Small intestine (tissue), 7 donors: Measurements from ENCODE around the gene PPAT. TPM values are rescaled to one million over a fixed set of nuclear protein-coding genes. Genes with fewer than 3 reads are reported as not detected.
A peak's percentile ranks its signal among the peaks of the same experiment; 100 is the strongest.

ENCODE experiments used
- DNase-seq, 2 donors: peaks; one replicate each; pipeline versions ENCODE4 v3.0.0 to v3.0.0-alpha.2; 2013
- FAIRE-seq: peaks from 2 replicates; lab custom pipeline; 2012; peaks lifted over from hg19 to GRCh38; lab: Jason Lieb, UNC
- H3K27ac ChIP-seq, 3 donors: one replicate each; pipeline ENCODE4 v1.5.1; 2013; ENCODE audit warnings: low read length in 2 of 3, mild to moderate bottlenecking in 2 of 3, control low read depth in 1 of 3, inconsistent platforms in 1 of 3, low read depth in 1 of 3, moderate library complexity in 1 of 3
- H3K27me3 ChIP-seq, 3 donors: one replicate each; pipeline ENCODE4 v1.6.1; 2013; ENCODE audit warnings: low read length in 3 of 3, inconsistent platforms in 1 of 3; ENCODE audit not compliant: control insufficient read depth in 3 of 3, insufficient read depth in 3 of 3
- H3K36me3 ChIP-seq, 3 donors: one replicate each; pipeline ENCODE4 v1.6.1; 2013; ENCODE audit warnings: low read length in 3 of 3, inconsistent platforms in 1 of 3, low read depth in 1 of 3, mild to moderate bottlenecking in 1 of 3, moderate library complexity in 1 of 3; ENCODE audit not compliant: control insufficient read depth in 3 of 3, insufficient read depth in 2 of 3
- H3K4me1 ChIP-seq, 3 donors: one replicate each; pipeline ENCODE4 v1.6.1; 2013; ENCODE audit warnings: low read length in 2 of 3, inconsistent platforms in 1 of 3, low read depth in 1 of 3, mild to moderate bottlenecking in 1 of 3, moderate library complexity in 1 of 3; ENCODE audit not compliant: control insufficient read depth in 3 of 3, insufficient read depth in 2 of 3
- H3K4me3 ChIP-seq, 3 donors: one replicate each; pipeline ENCODE4 v1.5.1; 2013; ENCODE audit warnings: low read length in 3 of 3, control low read depth in 1 of 3, inconsistent platforms in 1 of 3, low read depth in 1 of 3, mild to moderate bottlenecking in 1 of 3, moderate library complexity in 1 of 3
- H3K9me3 ChIP-seq, 2 donors: one replicate each; pipeline ENCODE4 v1.6.1; 2013; ENCODE audit warnings: low read depth in 1 of 2, low read length in 1 of 2; ENCODE audit not compliant: control insufficient read depth in 2 of 2, insufficient read depth in 1 of 2
- WGBS, 3 donors: extraction: QIAGEN DNeasy Blood & Tissue Kit; methylation state at CpG; one replicate each; pipeline ENCODE4 v1.1.7; 2013; 5-methylcytosine and 5-hydroxymethylcytosine counted together
- polyA plus RNA-seq, 4 donors: library from polyadenylated mRNA; stranded (reverse) in 3 of 4; unstranded in 1 of 4; fragments of 200-250 nt in 3 of 4; fragments of 120-200 nt in 1 of 4; gene quantifications; one replicate each; pipeline versions ENCODE4 v1.2.1 to v1.2.3, GENCODE V29; 2013
- donor health status: healthy with polysubstance abuse.
- donor health status: control.
- donor health status: control.
- donor health status: Bipolar disorder and iron deficiency.
- donor health status: healthy.

PPAT gene
- polyA plus RNA-seq, 4 donors: 0.67 to 13.5 (median 3.8) TPM

GRCh38 chr4:56410247-56411062 lies 25.0 kb downstream of the PPAT start:
- DNase-seq: peak; percentile 84 to 88
- no peaks in the 10 kb centered on the region for H3K9me3 ChIP-seq
- H3K27me3 ChIP-seq: no peaks in the 10 kb centered on the region
- peak overlapping the region in 1 of 3 donors; percentile 8 for H3K4me3 ChIP-seq
- H3K27ac ChIP-seq: peak overlapping the region in 2 of 3 donors; percentile 34 to 66
- H3K4me1 ChIP-seq: no peaks in the 10 kb centered on the region
- 31 to 37% (median 36%) methylated on average over 4 of the region's 4 CpGs for WGBS, 3 donors
- peaks cover 0 to 4% (median 0%) of the 10 kb centered on the region in 3 donors for H3K36me3 ChIP-seq
- no peak for FAIRE-seq

- Histone ChIP-seq H3K27me3 (no peaks in the 10 kb centered on the region), H3K36me3 (peaks cover 0 to 6% (median 0%) of the 10 kb centered on the region in 3 donors), H3K4me1 (no peaks in the 10 kb centered on the region), H3K4me3 (no peak overlapping the region), H3K9me3 (no peaks in the 10 kb centered on the region), H3K27ac (peak overlapping the region in 1 of 3 donors; percentile 66)
- WGBS, 3 donors: 33 to 47% (median 37%) methylated on average over 1 of the region's 1 CpG
- FAIRE-seq (no peak), DNase-seq (no peak)
Measured at GRCh38 chr4:56409511-56410090, 25.8 kb downstream of the PPAT start.

- WGBS, 3 donors: 90 to 98% (median 94%) methylated on average over 2 of the region's 2 CpGs
- Histone ChIP-seq H3K4me3 (no peak overlapping the region), H3K36me3 (peaks cover 0 to 6% (median 0%) of the 10 kb centered on the region in 3 donors), H3K9me3 (no peaks in the 10 kb centered on the region), H3K4me1 (no peaks in the 10 kb centered on the region), H3K27me3 (no peaks in the 10 kb centered on the region), H3K27ac (no peak overlapping the region)
- FAIRE-seq: no peak
- no peak for DNase-seq
Measured at GRCh38 chr4:56408978-56409377, 26.4 kb downstream of the PPAT start.

GRCh38 chr4:56406151-56406550 lies 29.3 kb downstream of the PPAT start:
- DNase-seq (no peak), FAIRE-seq (no peak)
- Histone ChIP-seq H3K27me3 (no peaks in the 10 kb centered on the region), H3K4me1 (no peaks in the 10 kb centered on the region), H3K36me3 (peaks cover 0 to 6% (median 0%) of the 10 kb centered on the region in 3 donors), H3K9me3 (no peaks in the 10 kb centered on the region), H3K4me3 (no peak overlapping the region), H3K27ac (no peak overlapping the region)
- WGBS, 3 donors: 91 to 95% (median 93%) methylated on average over 4 of the region's 4 CpGs

GRCh38 chr4:56405016-56405415 lies 30.4 kb downstream of the PPAT start:
- Histone ChIP-seq H3K27me3 (no peaks in the 10 kb centered on the region), H3K36me3 (peaks cover 0 to 9% (median 0%) of the 10 kb centered on the region in 3 donors), H3K4me3 (no peak overlapping the region), H3K27ac (no peak overlapping the region), H3K4me1 (no peaks in the 10 kb centered on the region), H3K9me3 (no peaks in the 10 kb centered on the region)
- WGBS, 3 donors: 71 to 92% (median 83%) methylated on average over 1 of the region's 1 CpG
- no peak for FAIRE-seq
- no peak for DNase-seq

GRCh38 chr4:56400560-56400959 lies 34.9 kb downstream of the PPAT start:
- no peaks in the 10 kb centered on the region for H3K27me3 ChIP-seq
- no peaks in the 10 kb centered on the region for H3K9me3 ChIP-seq
- no peak overlapping the region for H3K27ac ChIP-seq
- 88 to 91% (median 89%) methylated on average over 6 of the region's 6 CpGs for WGBS, 3 donors
- no peak overlapping the region for H3K4me3 ChIP-seq
- FAIRE-seq (no peak), DNase-seq (no peak)
- H3K36me3 ChIP-seq: peaks cover 0 to 14% (median 0%) of the 10 kb centered on the region in 3 donors
- H3K4me1 ChIP-seq: no peaks in the 10 kb centered on the region

- H3K36me3 ChIP-seq: peaks cover 0 to 2% (median 0%) of the 10 kb centered on the region in 3 donors
- no peak overlapping the region for H3K4me3 ChIP-seq
- no peak for DNase-seq
- no peak for FAIRE-seq
- H3K4me1 ChIP-seq: peaks cover 0 to 10% (median 0%) of the 10 kb centered on the region in 3 donors
- no peak overlapping the region for H3K27ac ChIP-seq
- H3K27me3 ChIP-seq: no peaks in the 10 kb centered on the region
- H3K9me3 ChIP-seq: no peaks in the 10 kb centered on the region
- 93 to 95% (median 95%) methylated on average over 8 of the region's 8 CpGs for WGBS, 3 donors
Measured at GRCh38 chr4:56391270-56391669, 44.1 kb downstream of the PPAT start.

GRCh38 chr4:56389558-56389957 lies 45.9 kb downstream of the PPAT start:
- Histone ChIP-seq H3K4me1 (peaks cover 0 to 10% (median 4%) of the 10 kb centered on the region in 3 donors), H3K4me3 (no peak overlapping the region), H3K36me3 (peaks cover 0 to 2% (median 0%) of the 10 kb centered on the region in 3 donors), H3K27me3 (no peaks in the 10 kb centered on the region), H3K9me3 (no peaks in the 10 kb centered on the region), H3K27ac (no peak overlapping the region)
- WGBS, 3 donors: 12 to 52% (median 48%) methylated on average over 1 of the region's 1 CpG
- peak in 1 of 2 donors; percentile 34 for DNase-seq
- FAIRE-seq: no peak
